HepG2 (cell line): Measurements from ENCODE around the gene SLC22A31. TPM values are rescaled to one million over a fixed set of nuclear protein-coding genes. Genes with fewer than 3 reads are reported as not detected.

Experiments
- GABPA ChIP-seq, 2 experiments: IDR thresholded peaks; 2 replicates each; pipeline ENCODE4 v1.6.1; 2011 to 2016; ENCODE audit warnings: low read depth in 2 of 2, low read length in 1 of 2, missing biosample characterization in 1 of 2, missing genetic modification characterization in 1 of 2
- SMAD1 ChIP-seq: sonication (generic); formaldehyde crosslinking; IDR thresholded peaks from 2 replicates; pipeline ENCODE4 v1.4.0; 2020; ENCODE audit warnings: missing genetic modification reagents, low read depth, mild to moderate bottlenecking, borderline replicate concordance
- SP2 ChIP-seq: sonication (generic); formaldehyde crosslinking; IDR thresholded peaks from 2 replicates; pipeline ENCODE4 v1.5.1; 2020; ENCODE audit warnings: mild to moderate bottlenecking, missing genetic modification reagents
- TCF12 ChIP-seq, 2 experiments: fragments of 450-650 bp in 1 of 2; sonication (generic) in 1 of 2; formaldehyde crosslinking in 1 of 2; IDR thresholded peaks; 2 replicates each; pipeline versions ENCODE4 v1.6.1 to v1.8.0; 2017 to 2022; ENCODE audit warnings: antibody characterized with exemption in 1 of 2, mild to moderate bottlenecking in 1 of 2, missing genetic modification reagents in 1 of 2, moderate library complexity in 1 of 2
- ZEB1 ChIP-seq: IDR thresholded peaks from 2 replicates; pipeline ENCODE4 v1.6.1; 2012; ENCODE audit warnings: mild to moderate bottlenecking, low read depth, inconsistent platforms; ENCODE audit not compliant: insufficient replicate concordance
- ZSCAN20 ChIP-seq: sonication (generic); formaldehyde crosslinking; IDR thresholded peaks from 2 replicates; pipeline ENCODE4 v1.4.0; 2020; ENCODE audit warnings: missing genetic modification reagents, mild to moderate bottlenecking, borderline replicate concordance
- polyA plus RNA-seq, 8 experiments: library from polyadenylated mRNA; depleted of rRNA in 3 of 8; stranded (reverse) in 7 of 8; unstranded in 1 of 8; fragments of >200 nt; fragmentation: Illumina TruSeq in 4 of 8; extraction: Trizol in 4 of 8; gene quantifications; 2 replicates each; pipeline versions ENCODE4 v1.2.1 to v1.2.3, GENCODE V29; 2011 to 2016; ENCODE audit warnings: low read depth in 4 of 8, missing spikeins in 1 of 8, mixed read lengths in 1 of 8; ENCODE audit not compliant: insufficient read depth in 1 of 8
- total RNA-seq, 5 experiments: library from RNA; depleted of rRNA; stranded (reverse); fragments of >200 nt; fragmentation: Illumina TruSeq; extraction: Trizol; gene quantifications; 2 replicates each; pipeline ENCODE4 v1.2.3, GENCODE V29; 2016; ENCODE audit warnings: low read depth in 1 of 5
- TF ChIP-seq, protein P1 (sequence below): sonication (generic); formaldehyde crosslinking; IDR thresholded peaks from 2 replicates; pipeline ENCODE4 v1.4.0; 2020; ENCODE audit warnings: mild to moderate bottlenecking, missing genetic modification reagents
- TF ChIP-seq, protein P2 (sequence below): sonication (generic); formaldehyde crosslinking; IDR thresholded peaks from 2 replicates; pipeline ENCODE4 v1.4.0; 2020; ENCODE audit warnings: missing genetic modification reagents, borderline replicate concordance
- TF ChIP-seq, protein P3 (sequence below): sonication (generic); formaldehyde crosslinking; IDR thresholded peaks from 2 replicates; pipeline ENCODE4 v1.9.0; 2022; ENCODE audit warnings: low read depth, missing genetic modification reagents
- TF ChIP-seq, protein P4 (sequence below): sonication (generic); formaldehyde crosslinking; IDR thresholded peaks from 2 replicates; pipeline ENCODE4 v1.4.0; 2020; ENCODE audit warnings: missing genetic modification reagents
- TF ChIP-seq, protein P5 (sequence below): sonication (generic); formaldehyde crosslinking; IDR thresholded peaks from 2 replicates; pipeline ENCODE4 v1.9.0; 2021; ENCODE audit warnings: missing genetic modification reagents, borderline replicate concordance
- TF ChIP-seq, protein P6 (sequence below): sonication (generic); formaldehyde crosslinking; IDR thresholded peaks from 2 replicates; pipeline ENCODE4 v1.4.0; 2020; ENCODE audit warnings: missing genetic modification reagents, borderline replicate concordance

SLC22A31 gene
- total and polyA plus RNA-seq, 2 of the 13 experiments (the other 11 are each of a cell fraction or from before 2014, with no cell fraction given) = 67.3 to 83.3 TPM

DNA sequence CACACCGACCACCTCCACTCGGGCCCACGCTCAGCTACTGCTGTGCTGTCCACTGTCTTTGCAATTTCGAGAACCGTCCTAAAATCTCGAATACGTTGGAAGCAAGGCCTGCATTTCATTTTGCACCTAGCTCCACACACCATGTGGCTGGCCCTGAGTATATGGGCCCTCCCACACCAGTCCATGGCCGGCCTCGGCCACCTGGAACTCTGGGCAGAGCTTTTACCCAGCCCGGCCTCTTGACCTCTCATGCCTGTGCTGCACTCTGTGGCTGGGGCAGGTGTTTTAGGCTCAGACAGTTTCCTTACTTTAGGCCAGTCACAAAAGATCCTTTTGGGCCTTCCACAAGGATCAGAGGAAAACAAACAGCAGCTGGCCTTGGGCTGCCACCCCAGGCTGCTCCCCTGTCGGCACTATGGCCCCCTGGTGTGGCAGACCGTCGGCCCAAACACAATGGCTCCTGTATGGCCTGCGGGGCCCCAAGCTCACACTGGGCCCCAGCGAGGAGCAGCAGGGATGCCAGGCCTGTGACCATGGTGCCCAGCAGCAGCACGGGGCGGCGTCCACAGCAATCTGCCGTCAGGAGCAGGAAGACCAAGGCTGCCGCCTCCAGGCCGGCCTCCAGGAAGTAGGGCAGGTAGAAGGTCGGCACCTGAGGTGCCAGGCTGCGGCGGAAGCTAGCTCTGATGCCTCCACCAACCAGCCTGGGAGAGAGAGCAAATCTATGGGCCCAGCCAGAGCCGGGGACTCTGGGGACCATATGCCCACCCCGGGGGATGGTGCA is 2.5 kb downstream of the SLC22A31 start (continued):
- TF ChIP-seq, protein P1, sequence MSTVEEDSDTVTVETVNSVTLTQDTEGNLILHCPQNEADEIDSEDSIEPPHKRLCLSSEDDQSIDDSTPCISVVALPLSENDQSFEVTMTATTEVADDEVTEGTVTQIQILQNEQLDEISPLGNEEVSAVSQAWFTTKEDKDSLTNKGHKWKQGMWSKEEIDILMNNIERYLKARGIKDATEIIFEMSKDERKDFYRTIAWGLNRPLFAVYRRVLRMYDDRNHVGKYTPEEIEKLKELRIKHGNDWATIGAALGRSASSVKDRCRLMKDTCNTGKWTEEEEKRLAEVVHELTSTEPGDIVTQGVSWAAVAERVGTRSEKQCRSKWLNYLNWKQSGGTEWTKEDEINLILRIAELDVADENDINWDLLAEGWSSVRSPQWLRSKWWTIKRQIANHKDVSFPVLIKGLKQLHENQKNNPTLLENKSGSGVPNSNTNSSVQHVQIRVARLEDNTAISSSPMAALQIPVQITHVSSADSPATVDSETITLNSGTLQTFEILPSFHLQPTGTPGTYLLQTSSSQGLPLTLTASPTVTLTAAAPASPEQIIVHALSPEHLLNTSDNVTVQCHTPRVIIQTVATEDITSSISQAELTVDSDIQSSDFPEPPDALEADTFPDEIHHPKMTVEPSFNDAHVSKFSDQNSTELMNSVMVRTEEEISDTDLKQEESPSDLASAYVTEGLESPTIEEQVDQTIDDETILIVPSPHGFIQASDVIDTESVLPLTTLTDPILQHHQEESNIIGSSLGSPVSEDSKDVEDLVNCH (CRISPR knock-in tag) = peak; percentile 26; the same call in 1 of the 2 replicates
- TF ChIP-seq, protein P2, sequence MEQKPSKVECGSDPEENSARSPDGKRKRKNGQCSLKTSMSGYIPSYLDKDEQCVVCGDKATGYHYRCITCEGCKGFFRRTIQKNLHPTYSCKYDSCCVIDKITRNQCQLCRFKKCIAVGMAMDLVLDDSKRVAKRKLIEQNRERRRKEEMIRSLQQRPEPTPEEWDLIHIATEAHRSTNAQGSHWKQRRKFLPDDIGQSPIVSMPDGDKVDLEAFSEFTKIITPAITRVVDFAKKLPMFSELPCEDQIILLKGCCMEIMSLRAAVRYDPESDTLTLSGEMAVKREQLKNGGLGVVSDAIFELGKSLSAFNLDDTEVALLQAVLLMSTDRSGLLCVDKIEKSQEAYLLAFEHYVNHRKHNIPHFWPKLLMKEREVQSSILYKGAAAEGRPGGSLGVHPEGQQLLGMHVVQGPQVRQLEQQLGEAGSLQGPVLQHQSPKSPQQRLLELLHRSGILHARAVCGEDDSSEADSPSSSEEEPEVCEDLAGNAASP (CRISPR knock-in tag) = peak; percentile 92
- TF ChIP-seq ZEB1 (peak; percentile 93), GABPA (IDR thresholded peaks at IDR 0.05; ENCODE audit: low read depth, low read length) (no peak), GABPA (CRISPR knock-in tag; IDR thresholded peaks at IDR 0.05; ENCODE audit: low read depth) (peak; percentile 48), SP2 (CRISPR knock-in tag) (0 out of 2 replicates have a peak, but pooled peaks have one; percentile 6), TCF12 (IDR thresholded peaks at IDR 0.05) (no peak), TCF12 (CRISPR knock-in tag; IDR thresholded peaks at IDR 0.05) (peak; percentile 89; the same call in 1 of the 2 replicates), SMAD1 (CRISPR knock-in tag) (0 out of 2 replicates have a peak, but pooled peaks have one; percentile 29), ZSCAN20 (CRISPR knock-in tag) (no peak)
- TF ChIP-seq, protein P3, sequence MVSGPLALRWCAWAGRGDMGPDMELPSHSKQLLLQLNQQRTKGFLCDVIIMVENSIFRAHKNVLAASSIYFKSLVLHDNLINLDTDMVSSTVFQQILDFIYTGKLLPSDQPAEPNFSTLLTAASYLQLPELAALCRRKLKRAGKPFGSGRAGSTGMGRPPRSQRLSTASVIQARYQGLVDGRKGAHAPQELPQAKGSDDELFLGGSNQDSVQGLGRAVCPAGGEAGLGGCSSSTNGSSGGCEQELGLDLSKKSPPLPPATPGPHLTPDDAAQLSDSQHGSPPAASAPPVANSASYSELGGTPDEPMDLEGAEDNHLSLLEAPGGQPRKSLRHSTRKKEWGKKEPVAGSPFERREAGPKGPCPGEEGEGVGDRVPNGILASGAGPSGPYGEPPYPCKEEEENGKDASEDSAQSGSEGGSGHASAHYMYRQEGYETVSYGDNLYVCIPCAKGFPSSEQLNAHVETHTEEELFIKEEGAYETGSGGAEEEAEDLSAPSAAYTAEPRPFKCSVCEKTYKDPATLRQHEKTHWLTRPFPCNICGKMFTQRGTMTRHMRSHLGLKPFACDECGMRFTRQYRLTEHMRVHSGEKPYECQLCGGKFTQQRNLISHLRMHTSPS (CRISPR knock-in tag) = peak; percentile 100
- TF ChIP-seq, protein P4, sequence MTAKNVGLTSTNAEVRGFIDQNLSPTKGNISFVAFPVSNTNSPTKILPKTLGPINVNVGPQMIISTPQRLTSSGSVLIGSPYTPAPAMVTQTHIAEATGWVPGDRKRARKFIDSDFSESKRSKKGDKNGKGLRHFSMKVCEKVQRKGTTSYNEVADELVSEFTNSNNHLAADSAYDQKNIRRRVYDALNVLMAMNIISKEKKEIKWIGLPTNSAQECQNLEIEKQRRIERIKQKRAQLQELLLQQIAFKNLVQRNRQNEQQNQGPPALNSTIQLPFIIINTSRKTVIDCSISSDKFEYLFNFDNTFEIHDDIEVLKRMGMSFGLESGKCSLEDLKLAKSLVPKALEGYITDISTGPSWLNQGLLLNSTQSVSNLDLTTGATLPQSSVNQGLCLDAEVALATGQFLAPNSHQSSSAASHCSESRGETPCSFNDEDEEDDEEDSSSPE = 0 out of 2 replicates have a peak, but pooled peaks have one; percentile 27
- TF ChIP-seq, protein P5, sequence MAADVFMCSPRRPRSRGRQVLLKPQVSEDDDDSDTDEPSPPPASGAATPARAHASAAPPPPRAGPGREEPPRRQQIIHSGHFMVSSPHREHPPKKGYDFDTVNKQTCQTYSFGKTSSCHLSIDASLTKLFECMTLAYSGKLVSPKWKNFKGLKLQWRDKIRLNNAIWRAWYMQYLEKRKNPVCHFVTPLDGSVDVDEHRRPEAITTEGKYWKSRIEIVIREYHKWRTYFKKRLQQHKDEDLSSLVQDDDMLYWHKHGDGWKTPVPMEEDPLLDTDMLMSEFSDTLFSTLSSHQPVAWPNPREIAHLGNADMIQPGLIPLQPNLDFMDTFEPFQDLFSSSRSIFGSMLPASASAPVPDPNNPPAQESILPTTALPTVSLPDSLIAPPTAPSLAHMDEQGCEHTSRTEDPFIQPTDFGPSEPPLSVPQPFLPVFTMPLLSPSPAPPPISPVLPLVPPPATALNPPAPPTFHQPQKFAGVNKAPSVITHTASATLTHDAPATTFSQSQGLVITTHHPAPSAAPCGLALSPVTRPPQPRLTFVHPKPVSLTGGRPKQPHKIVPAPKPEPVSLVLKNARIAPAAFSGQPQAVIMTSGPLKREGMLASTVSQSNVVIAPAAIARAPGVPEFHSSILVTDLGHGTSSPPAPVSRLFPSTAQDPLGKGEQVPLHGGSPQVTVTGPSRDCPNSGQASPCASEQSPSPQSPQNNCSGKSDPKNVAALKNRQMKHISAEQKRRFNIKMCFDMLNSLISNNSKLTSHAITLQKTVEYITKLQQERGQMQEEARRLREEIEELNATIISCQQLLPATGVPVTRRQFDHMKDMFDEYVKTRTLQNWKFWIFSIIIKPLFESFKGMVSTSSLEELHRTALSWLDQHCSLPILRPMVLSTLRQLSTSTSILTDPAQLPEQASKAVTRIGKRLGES (CRISPR knock-in tag) = 0 out of 2 replicates have a peak, but pooled peaks have one; percentile 71
- TF ChIP-seq, protein P6, sequence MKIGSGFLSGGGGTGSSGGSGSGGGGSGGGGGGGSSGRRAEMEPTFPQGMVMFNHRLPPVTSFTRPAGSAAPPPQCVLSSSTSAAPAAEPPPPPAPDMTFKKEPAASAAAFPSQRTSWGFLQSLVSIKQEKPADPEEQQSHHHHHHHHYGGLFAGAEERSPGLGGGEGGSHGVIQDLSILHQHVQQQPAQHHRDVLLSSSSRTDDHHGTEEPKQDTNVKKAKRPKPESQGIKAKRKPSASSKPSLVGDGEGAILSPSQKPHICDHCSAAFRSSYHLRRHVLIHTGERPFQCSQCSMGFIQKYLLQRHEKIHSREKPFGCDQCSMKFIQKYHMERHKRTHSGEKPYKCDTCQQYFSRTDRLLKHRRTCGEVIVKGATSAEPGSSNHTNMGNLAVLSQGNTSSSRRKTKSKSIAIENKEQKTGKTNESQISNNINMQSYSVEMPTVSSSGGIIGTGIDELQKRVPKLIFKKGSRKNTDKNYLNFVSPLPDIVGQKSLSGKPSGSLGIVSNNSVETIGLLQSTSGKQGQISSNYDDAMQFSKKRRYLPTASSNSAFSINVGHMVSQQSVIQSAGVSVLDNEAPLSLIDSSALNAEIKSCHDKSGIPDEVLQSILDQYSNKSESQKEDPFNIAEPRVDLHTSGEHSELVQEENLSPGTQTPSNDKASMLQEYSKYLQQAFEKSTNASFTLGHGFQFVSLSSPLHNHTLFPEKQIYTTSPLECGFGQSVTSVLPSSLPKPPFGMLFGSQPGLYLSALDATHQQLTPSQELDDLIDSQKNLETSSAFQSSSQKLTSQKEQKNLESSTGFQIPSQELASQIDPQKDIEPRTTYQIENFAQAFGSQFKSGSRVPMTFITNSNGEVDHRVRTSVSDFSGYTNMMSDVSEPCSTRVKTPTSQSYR = peak; percentile 62; the same call in 1 of the 2 replicates
